Measurements from ENCODE around the gene PIGW.

The PIGW gene

GRCh38 chr17:36509272-36509985 lies 25.4 kb upstream of the PIGW start:
- Histone ChIP-seq H3K27me3 (no peaks in the 10 kb centered on the region), H3K36me3 (peaks cover 84% of the 10 kb centered on the region), H3K27ac (no peak overlapping the region), H3K9me3 (no peaks in the 10 kb centered on the region), H3K4me3 (ENCODE audit: low read depth in 1 of 2, low read length in 1 of 2) (no peak overlapping the region), H3K4me1 (ENCODE audit: control insufficient read depth in 1 of 2, insufficient read depth in 1 of 2, low read depth in 1 of 2, low read length in 1 of 2) (no peaks in the 10 kb centered on the region)
- no peak for TF ChIP-seq CTCF (IDR thresholded peaks at IDR 0.05)

GRCh38 chr17:36510636-36511035 lies 24.2 kb upstream of the PIGW start:
- H3K4me1 ChIP-seq (ENCODE audit: control insufficient read depth in 1 of 2, insufficient read depth in 1 of 2, low read depth in 1 of 2, low read length in 1 of 2): no peaks in the 10 kb centered on the region
- no peak for TF ChIP-seq CTCF (IDR thresholded peaks at IDR 0.05)
- H3K27ac ChIP-seq: no peak overlapping the region
- no peaks in the 10 kb centered on the region for H3K27me3 ChIP-seq
- H3K36me3 ChIP-seq: peaks cover 86% of the 10 kb centered on the region
- H3K4me3 ChIP-seq (ENCODE audit: low read depth in 1 of 2, low read length in 1 of 2): no peak overlapping the region
- no peaks in the 10 kb centered on the region for H3K9me3 ChIP-seq

GRCh38 chr17:36511216-36511615 lies 23.6 kb upstream of the PIGW start:
- H3K9me3 ChIP-seq: no peaks in the 10 kb centered on the region
- no peak overlapping the region for H3K27ac ChIP-seq
- no peak overlapping the region for H3K4me3 ChIP-seq (ENCODE audit: low read depth in 1 of 2, low read length in 1 of 2)
- H3K4me1 ChIP-seq (ENCODE audit: control insufficient read depth in 1 of 2, insufficient read depth in 1 of 2, low read depth in 1 of 2, low read length in 1 of 2): no peaks in the 10 kb centered on the region
- no peaks in the 10 kb centered on the region for H3K27me3 ChIP-seq
- no peak for TF ChIP-seq CTCF (IDR thresholded peaks at IDR 0.05)
- peaks cover 84% of the 10 kb centered on the region for H3K36me3 ChIP-seq

GRCh38 chr17:36512641-36513040 lies 22.1 kb upstream of the PIGW start:
- no peak for TF ChIP-seq CTCF (IDR thresholded peaks at IDR 0.05)
- H3K4me3 ChIP-seq (ENCODE audit: low read depth in 1 of 2, low read length in 1 of 2): no peak overlapping the region
- no peaks in the 10 kb centered on the region for H3K27me3 ChIP-seq
- H3K4me1 ChIP-seq (ENCODE audit: control insufficient read depth in 1 of 2, insufficient read depth in 1 of 2, low read depth in 1 of 2, low read length in 1 of 2): no peaks in the 10 kb centered on the region
- no peaks in the 10 kb centered on the region for H3K9me3 ChIP-seq
- H3K27ac ChIP-seq: no peak overlapping the region
- H3K36me3 ChIP-seq: peaks cover 72% of the 10 kb centered on the region

- H3K4me3 ChIP-seq (ENCODE audit: low read depth in 1 of 2, low read length in 1 of 2): no peak overlapping the region
- H3K36me3 ChIP-seq: peaks cover 51% of the 10 kb centered on the region
- no peaks in the 10 kb centered on the region for H3K27me3 ChIP-seq
- H3K9me3 ChIP-seq: no peaks in the 10 kb centered on the region
- H3K27ac ChIP-seq: no peak overlapping the region
- H3K4me1 ChIP-seq (ENCODE audit: control insufficient read depth in 1 of 2, insufficient read depth in 1 of 2, low read depth in 1 of 2, low read length in 1 of 2): no peaks in the 10 kb centered on the region
- no peak for TF ChIP-seq CTCF (IDR thresholded peaks at IDR 0.05)
Measured at GRCh38 chr17:36514856-36515255, 19.9 kb upstream of the PIGW start.

All from neutrophil (primary cell).